WI38 (cell line): Measurements from ENCODE around the gene VKORC1.

Experiments
- H3K4me3 ChIP-seq: 2 replicates; pipeline ENCODE4 v1.5.1; 2011; ENCODE audit warnings: low read depth, mild to moderate bottlenecking, control low read depth, low read length
- CTCF ChIP-seq: IDR thresholded peaks from 2 replicates; pipeline ENCODE4 v1.5.1; 2012; ENCODE audit warnings: low read depth, mild to moderate bottlenecking, control low read depth, low read length

The VKORC1 gene

GRCh38 chr16:31087971-31088370 lies 6.6 kb downstream of the VKORC1 start:
- TF ChIP-seq CTCF: no peak

GRCh38 chr16:31087481-31087880 lies 7.1 kb downstream of the VKORC1 start:
- no peak for TF ChIP-seq CTCF
- no peak overlapping the region for H3K4me3 ChIP-seq

More at GRCh38 chr16:31087971-31088370, 6.6 kb downstream of the VKORC1 start:
- no peak overlapping the region for H3K4me3 ChIP-seq

- TF ChIP-seq CTCF: no peak
- H3K4me3 ChIP-seq: no peak overlapping the region
These were observed 8.0 kb downstream of the VKORC1 start for GRCh38 chr16:31086629-31086906.

GRCh38 chr16:31085873-31086628 lies 8.5 kb downstream of the VKORC1 start:
- H3K4me3 ChIP-seq: no peak overlapping the region
- no peak for TF ChIP-seq CTCF

GRCh38 chr16:31085411-31085810 lies 9.2 kb downstream of the VKORC1 start:
- H3K4me3 ChIP-seq: no peak overlapping the region
- no peak for TF ChIP-seq CTCF

- H3K4me3 ChIP-seq: no peak overlapping the region
- no peak for TF ChIP-seq CTCF
These were observed 9.9 kb downstream of the VKORC1 start for GRCh38 chr16:31084584-31085302.

GRCh38 chr16:31083981-31084380 lies 10.6 kb downstream of the VKORC1 start:
- no peak overlapping the region for H3K4me3 ChIP-seq
- TF ChIP-seq CTCF: no peak
